ENCODE measurements around the gene FAM222A. TPM values are rescaled to one million over a fixed set of nuclear protein-coding genes. Genes with fewer than 3 reads are reported as not detected.

Gene FAM222A
- total and polyA plus RNA-seq, 12 donors: 9.2 to 57.8 (median 25.3) TPM

DNA sequence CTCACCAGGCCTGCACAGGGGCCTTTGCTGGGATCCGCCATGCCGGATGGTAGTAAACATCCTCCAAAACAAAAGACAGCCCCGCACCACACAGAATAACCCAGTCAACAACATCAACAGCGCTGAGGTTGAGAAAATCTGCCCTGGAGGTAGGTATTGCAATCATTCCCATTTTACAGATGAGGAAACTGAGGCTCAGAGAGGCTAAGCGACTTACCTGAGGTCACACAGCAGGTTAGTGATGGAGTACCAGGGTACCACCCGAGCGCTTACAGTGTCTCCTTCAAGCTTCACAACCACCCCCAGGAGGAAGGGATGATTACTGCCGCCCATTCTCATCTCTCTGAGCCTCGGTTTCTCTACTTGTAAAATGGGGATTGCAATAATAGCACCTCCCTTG lies 104.6 kb downstream of the FAM222A start:
- no peak for DNase-seq
- Histone ChIP-seq H3K27ac (no peak overlapping the region), H3K4me3 (no peak overlapping the region), H3K36me3 (replicated peaks in 1 of 2) (no peaks in the 10 kb centered on the region), H3K9me3 (replicated peaks in 1 of 3) (no peaks in the 10 kb centered on the region), H3K27me3 (no peaks in the 10 kb centered on the region), H3K4me1 (replicated peaks in 1 of 2) (peaks cover 0 to 7% of the 10 kb centered on the region in 2 donors)
- intact Hi-C loops (cut with DNase I): no loop called here
- WGBS, 4 donors: 87 to 91% (median 88%) methylated on average over 8 to 9 of the region's 9 CpGs
- no peak for TF ChIP-seq POLR2A (IDR thresholded peaks at IDR 0.05)
- no peak for TF ChIP-seq CTCF (IDR thresholded peaks at IDR 0.05)

- DNase-seq: no peak
- 57 to 74% (median 71%) methylated on average over 6 to 10 of the region's 10 CpGs for WGBS, 4 donors
- no peaks in the 10 kb centered on the region for H3K27me3 ChIP-seq
- no peak for TF ChIP-seq POLR2A (IDR thresholded peaks at IDR 0.05)
- TF ChIP-seq CTCF (IDR thresholded peaks at IDR 0.05): no peak
- H3K27ac ChIP-seq: no peak overlapping the region
- H3K9me3 ChIP-seq (replicated peaks in 1 of 3): no peaks in the 10 kb centered on the region
- H3K4me3 ChIP-seq: no peak overlapping the region
- H3K36me3 ChIP-seq (replicated peaks in 1 of 2): no peaks in the 10 kb centered on the region
- intact Hi-C loops (cut with DNase I): no loop called here
- peaks cover 0 to 10% of the 10 kb centered on the region in 2 donors for H3K4me1 ChIP-seq (replicated peaks in 1 of 2)
Observed at GRCh38 chr12:109818905-109819500, 105.4 kb downstream of the FAM222A start.

Other genes with a start within 250 kb of the FAM222A start
- gene KCTD10, start 236.5 kb upstream of the FAM222A start, total RNA-seq: 10 to 100 TPM; 30.2 to 77.8 (median 62.1) TPM
- 10 to 100 TPM; 21.6 to 57.5 (median 24.3) TPM for gene KCTD10, start 236.5 kb upstream of the FAM222A start, polyA plus RNA-seq
- 10 to 100 TPM; 34.3 to 79.5 (median 40.6) TPM for gene UBE3B, start 236.2 kb upstream of the FAM222A start, total RNA-seq
- 10 to 100 TPM; 16.0 to 25.3 (median 18.4) TPM for gene UBE3B, start 236.2 kb upstream of the FAM222A start, polyA plus RNA-seq
- gene MMAB, start 140.3 kb upstream of the FAM222A start, total RNA-seq: 100 to 1,000 TPM in 4 of 9 donors, 10 to 100 TPM in 5; 74.2 to 238 (median 96.0) TPM
- gene MMAB, start 140.3 kb upstream of the FAM222A start, polyA plus RNA-seq: 100 to 1,000 TPM in 1 of 3 donors, 10 to 100 TPM in 2; 52.3 to 119 (median 84.0) TPM
- 100 to 1,000 TPM in 2 of 9 donors, 10 to 100 TPM in 7; 10.8 to 194 (median 19.2) TPM for gene MVK, start 140.0 kb upstream of the FAM222A start, total RNA-seq
- 10 to 100 TPM; 35.0 to 73.6 (median 39.1) TPM for gene MVK, start 140.0 kb upstream of the FAM222A start, polyA plus RNA-seq
- 1 to 10 TPM in 7 of 9 donors, under 1 TPM in 2; 0.30 to 5.9 (median 2.4) TPM for gene TRPV4, start 119.6 kb downstream of the FAM222A start, total RNA-seq
- gene TRPV4, start 119.6 kb downstream of the FAM222A start, polyA plus RNA-seq: under 1 TPM; 0.46 to 0.64 (median 0.48) TPM
- gene GLTP, start 166.7 kb downstream of the FAM222A start, total RNA-seq: 10 to 100 TPM; 29.7 to 73.7 (median 40.5) TPM
- gene GLTP, start 166.7 kb downstream of the FAM222A start, polyA plus RNA-seq: 10 to 100 TPM; 24.5 to 38.6 (median 27.4) TPM
- 10 to 100 TPM in 4 of 9 donors, 1 to 10 TPM in 5; 8.8 to 18.7 (median 10.0) TPM for gene TCHP, start 186.4 kb downstream of the FAM222A start, total RNA-seq
- gene TCHP, start 186.4 kb downstream of the FAM222A start, polyA plus RNA-seq: 10 to 100 TPM in 2 of 3 donors, 1 to 10 TPM in 1; 8.3 to 21.1 (median 11.3) TPM